Endothelial cell of umbilical vein (primary cell): ENCODE measurements around the gene PAAF1. TPM values are rescaled to one million over a fixed set of nuclear protein-coding genes. Genes with fewer than 3 reads are reported as not detected.

ENCODE experiments used
- BruUV-seq: library from RNA; stranded (reverse); fragments of 400-500 nt; replicated peaks from 2 replicates; lab custom pipeline; 2021; lab: Mats Ljungman, UMichigan
- CTCF ChIA-PET: fragments of 300-600, 350-600 bp; sonication (Branson Sonifier 250); formaldehyde crosslinking; loops from one replicate; lab custom pipeline; 2021; ENCODE audit warnings: antibody characterized with exemption, inconsistent platforms; lab: Charles Lee
- POLR2A ChIA-PET: fragments of 300-600, 350-600 bp; sonication (Branson Sonifier 250); formaldehyde crosslinking; loops from one replicate; lab custom pipeline; 2021; ENCODE audit warnings: antibody characterized with exemption, inconsistent platforms; lab: Charles Lee
- DNase-seq: peaks from one replicate; pipeline ENCODE4 v3.0.0-alpha.2; 2011; ENCODE audit warnings: low read depth, low spot score
- FAIRE-seq: peaks from 2 replicates; lab custom pipeline; 2011; peaks lifted over from hg19 to GRCh38; lab: Jason Lieb, UNC
- H2AFZ ChIP-seq: 2 replicates; pipeline ENCODE4 v1.6.0; 2012; ENCODE audit warnings: low read depth, low read length, control low read depth, inconsistent platforms
- H3K27ac ChIP-seq: 2 replicates; pipeline ENCODE4 v1.5.1; 2011; ENCODE audit warnings: low read depth, mild to moderate bottlenecking, control low read depth, low read length, moderate library complexity; ENCODE audit not compliant: insufficient read depth
- H3K27me3 ChIP-seq, 2 experiments: 2 replicates each; pipeline versions ENCODE4 v1.6.0 to v1.6.1; 2011; ENCODE audit warnings: low read length in 2 of 2, mixed read lengths in 1 of 2; ENCODE audit not compliant: control insufficient read depth in 2 of 2, insufficient read depth in 2 of 2
- H3K36me3 ChIP-seq, 2 experiments: 2 replicates in 1 of 2; 3 replicates in 1 of 2; pipeline ENCODE4 v1.5.1; 2011; ENCODE audit warnings: low read length in 2 of 2, mild to moderate bottlenecking in 1 of 2, moderate library complexity in 1 of 2; ENCODE audit not compliant: control insufficient read depth in 2 of 2, insufficient read depth in 2 of 2; ENCODE audit errors: extremely low read depth in 1 of 2
- H3K4me1 ChIP-seq: 3 replicates; pipeline ENCODE4 v1.5.1; 2011; ENCODE audit warnings: mild to moderate bottlenecking, low read length; ENCODE audit not compliant: control insufficient read depth, insufficient read depth; ENCODE audit errors: extremely low read depth
- H3K4me2 ChIP-seq: 2 replicates; pipeline ENCODE4 v1.6.1; 2011; ENCODE audit warnings: low read length, control low read depth, mixed read lengths; ENCODE audit not compliant: insufficient read depth
- H3K4me3 ChIP-seq, 3 experiments: fragments of 200-600 bp in 1 of 3; sonication (generic), shearing (Covaris generic) in 1 of 3; replicated peaks in 1 of 3; 2 replicates each; pipeline ENCODE4 v1.5.1; 2011 to 2016; ENCODE audit warnings: control low read depth in 3 of 3, low read length in 3 of 3, mild to moderate bottlenecking in 2 of 3, inconsistent platforms in 1 of 3, low read depth in 1 of 3, moderate library complexity in 1 of 3; ENCODE audit not compliant: insufficient read depth in 1 of 3
- H3K79me2 ChIP-seq: 2 replicates; pipeline ENCODE4 v1.6.0; 2012; ENCODE audit warnings: low read length, inconsistent platforms; ENCODE audit not compliant: control insufficient read depth, insufficient read depth
- H3K9ac ChIP-seq: replicated peaks from 2 replicates; pipeline ENCODE3; 2011; ENCODE audit warnings: low read length, control low read depth; ENCODE audit not compliant: insufficient read depth; ENCODE audit errors: extremely low read depth
- H3K9me1 ChIP-seq: replicated peaks from 3 replicates; pipeline ENCODE4 v1.6.0; 2011; ENCODE audit warnings: mild to moderate bottlenecking, low read length; ENCODE audit not compliant: control insufficient read depth, insufficient read depth; ENCODE audit errors: extremely low read depth
- H3K9me3 ChIP-seq: replicated peaks from 2 replicates; pipeline ENCODE4 v1.5.1; 2012; ENCODE audit warnings: low read length, inconsistent platforms; ENCODE audit not compliant: control insufficient read depth, insufficient read depth
- H4K20me1 ChIP-seq: replicated peaks from 2 replicates; pipeline ENCODE3; 2011; ENCODE audit warnings: mild to moderate bottlenecking, low read length; ENCODE audit not compliant: control insufficient read depth, insufficient read depth; ENCODE audit errors: extremely low read depth
- EZH2 ChIP-seq: IDR thresholded peaks from 2 replicates; pipeline ENCODE4 v1.6.1; 2012; ENCODE audit warnings: borderline replicate concordance, low read depth, mild to moderate bottlenecking, moderate library complexity, low read length, inconsistent platforms; ENCODE audit not compliant: severe bottlenecking
- FOS ChIP-seq: IDR thresholded peaks from 2 replicates; pipeline ENCODE4 v1.6.1; 2011; ENCODE audit warnings: mild to moderate bottlenecking, low read length, moderate library complexity, borderline replicate concordance; ENCODE audit not compliant: insufficient read depth
- GATA2 ChIP-seq: IDR thresholded peaks from 2 replicates; pipeline ENCODE4 v1.7.0; 2011; ENCODE audit warnings: low read depth, mild to moderate bottlenecking, moderate library complexity, mixed read lengths, low read length; ENCODE audit not compliant: insufficient read length, insufficient read depth
- JUN ChIP-seq: IDR thresholded peaks from 2 replicates; pipeline ENCODE4 v1.6.1; 2011; ENCODE audit warnings: borderline replicate concordance, low read depth; ENCODE audit not compliant: insufficient read length, insufficient read depth
- MAX ChIP-seq: IDR thresholded peaks from 2 replicates; pipeline ENCODE4 v1.6.1; 2011; ENCODE audit not compliant: insufficient read depth, insufficient read length
- MYC ChIP-seq: IDR thresholded peaks from one replicate; pipeline ENCODE4 v1.6.1; 2011; ENCODE audit warnings: mild to moderate bottlenecking, low read depth, low read length
- POLR2A ChIP-seq: IDR thresholded peaks from 2 replicates; pipeline ENCODE4 v1.6.1; 2012; ENCODE audit warnings: low read depth, mild to moderate bottlenecking, control low read depth, low read length
- POLR2AphosphoS5 ChIP-seq: IDR thresholded peaks from 2 replicates; pipeline ENCODE4 v1.6.1; 2012; ENCODE audit warnings: low read depth, mild to moderate bottlenecking, control low read depth, low read length, moderate library complexity; ENCODE audit not compliant: insufficient read depth
- dilution Hi-C: fragments of 300-500 bp; cut with MboI; formaldehyde crosslinking; loops from one replicate; pipeline ENCODE4 v1.15.0; 2019; ENCODE audit warnings: low sequenced_read_pairs; ENCODE audit not compliant: extremely low pct_ligation_motif_present
- intact Hi-C: fragments of 100-400 bp; cut with micrococcal nuclease; formaldehyde crosslinking; loops from one replicate; pipeline ENCODE4 v1.10.0; 2022
- polyA plus RNA-seq, 4 experiments: library from polyadenylated mRNA; depleted of rRNA in 3 of 4; stranded (reverse) in 3 of 4; unstranded in 1 of 4; fragments of >200 nt; gene quantifications; 2 replicates each; pipeline versions ENCODE4 v1.2.1 to v1.2.3, GENCODE V29; 2011 to 2012; ENCODE audit warnings: missing spikeins in 1 of 4
- total RNA-seq: library from RNA; stranded (reverse); gene quantifications from 2 replicates; pipeline ENCODE4 v1.2.3, GENCODE V29; 2021
- TF ChIP-seq, protein P1 (sequence below), 2 donors: IDR thresholded peaks; 1 replicate in 1 of 2; 2 replicates in 1 of 2; pipeline ENCODE4 v1.5.1; 2011; ENCODE audit warnings: low read length in 2 of 2, mild to moderate bottlenecking in 2 of 2, moderate library complexity in 2 of 2, control low read depth in 1 of 2, inconsistent platforms in 1 of 2, low read depth in 1 of 2; ENCODE audit not compliant: insufficient read depth in 1 of 2; ENCODE audit errors: extremely low read depth in 1 of 2

PAAF1 gene
- total and polyA plus RNA-seq, 2 donors (not counting 3 experiments of a cell fraction or from before 2014, with no cell fraction given) = 9.8 to 16.1 TPM

- H3K4me3 ChIP-seq = no peak overlapping the region
- no peak overlapping the region for H3K9ac ChIP-seq
- intact Hi-C loops (no loop called here), dilution Hi-C loops (no loop called here)
- no peaks in the 10 kb centered on the region for H3K27me3 ChIP-seq
- ChIA-PET POLR2A (no interaction called here), CTCF (interaction anchor here (1.2 to 2.2 kb wide), 2 partner anchors 13 to 19 kb away, joined by 3 to 6 read pairs; no protein-coding TSS in a partner anchor)
- no peak overlapping the region for H3K27ac ChIP-seq
- peaks cover 2% of the 10 kb centered on the region in 2 experiments for H3K36me3 ChIP-seq
- H3K4me1 ChIP-seq = no peaks in the 10 kb centered on the region
- TF ChIP-seq JUN (no peak), FOS (no peak), MAX (no peak), POLR2AphosphoS5 (no peak), POLR2A (no peak), GATA2 (no peak), EZH2 (no peak), MYC (no peak)
- TF ChIP-seq, protein P1, sequence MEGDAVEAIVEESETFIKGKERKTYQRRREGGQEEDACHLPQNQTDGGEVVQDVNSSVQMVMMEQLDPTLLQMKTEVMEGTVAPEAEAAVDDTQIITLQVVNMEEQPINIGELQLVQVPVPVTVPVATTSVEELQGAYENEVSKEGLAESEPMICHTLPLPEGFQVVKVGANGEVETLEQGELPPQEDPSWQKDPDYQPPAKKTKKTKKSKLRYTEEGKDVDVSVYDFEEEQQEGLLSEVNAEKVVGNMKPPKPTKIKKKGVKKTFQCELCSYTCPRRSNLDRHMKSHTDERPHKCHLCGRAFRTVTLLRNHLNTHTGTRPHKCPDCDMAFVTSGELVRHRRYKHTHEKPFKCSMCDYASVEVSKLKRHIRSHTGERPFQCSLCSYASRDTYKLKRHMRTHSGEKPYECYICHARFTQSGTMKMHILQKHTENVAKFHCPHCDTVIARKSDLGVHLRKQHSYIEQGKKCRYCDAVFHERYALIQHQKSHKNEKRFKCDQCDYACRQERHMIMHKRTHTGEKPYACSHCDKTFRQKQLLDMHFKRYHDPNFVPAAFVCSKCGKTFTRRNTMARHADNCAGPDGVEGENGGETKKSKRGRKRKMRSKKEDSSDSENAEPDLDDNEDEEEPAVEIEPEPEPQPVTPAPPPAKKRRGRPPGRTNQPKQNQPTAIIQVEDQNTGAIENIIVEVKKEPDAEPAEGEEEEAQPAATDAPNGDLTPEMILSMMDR (IDR thresholded peaks at IDR 0.05; ENCODE audit: extremely low read depth in 1 of 2, insufficient read depth in 1 of 2, low read depth in 1 of 2, low read length in 2 of 2) = no peak
- DNase-seq (no peak), FAIRE-seq (no peak)
- H3K4me2 ChIP-seq = no peak overlapping the region
- no peaks in the 10 kb centered on the region for H3K79me2 ChIP-seq
- H4K20me1 ChIP-seq = no peaks in the 10 kb centered on the region
- no peak overlapping the region for H2AFZ ChIP-seq
- H3K9me1 ChIP-seq = no peaks in the 10 kb centered on the region
- no TSS peak for BruUV-seq
- no peaks in the 10 kb centered on the region for H3K9me3 ChIP-seq
Measured at GRCh38 chr11:73912026-73912425, 35.2 kb downstream of the PAAF1 start.
